OCI-LY3 (cell line): Measurements from ENCODE around the gene DPYSL3.
"Not testable (repeated sequence)": the region's sequence is repeated elsewhere in the genome, so short reads cannot be mapped to it uniquely, and the experiment has no call there.

Experiments used
- H2AFZ ChIP-seq: fragments of 200-600, 300-600 bp; shearing (Covaris generic); 2 replicates; pipeline ENCODE4 v1.6.0; 2014; ENCODE audit warnings: antibody characterized with exemption, low read depth, low read length
- H3K27ac ChIP-seq: fragments of 200-600, 300-600 bp; sonication (generic); 2 replicates; pipeline ENCODE4 v1.5.1; 2014; ENCODE audit warnings: mild to moderate bottlenecking, low read length, moderate library complexity, mixed read lengths
- H3K27me3 ChIP-seq: fragments of 200-600, 300-600 bp; sonication (generic); 2 replicates; pipeline ENCODE4 v1.6.1; 2014; ENCODE audit warnings: low read depth, low read length, mixed read lengths
- H3K36me3 ChIP-seq: fragments of 200-600, 300-600 bp; sonication (generic); replicated peaks from 2 replicates; pipeline ENCODE3; 2014; ENCODE audit warnings: low read depth, low read length, mixed read lengths
- H3K4me1 ChIP-seq: fragments of 300-600, 200-600 bp; sonication (generic); 2 replicates; pipeline ENCODE4 v1.6.1; 2014; ENCODE audit warnings: low read length, mixed read lengths
- H3K4me2 ChIP-seq: fragments of 200-600, 300-600 bp; sonication (generic); 2 replicates; pipeline ENCODE4 v1.6.1; 2014; ENCODE audit warnings: low read length, mixed read lengths
- H3K4me3 ChIP-seq: fragments of 300-600, 200-600 bp; sonication (generic); 2 replicates; pipeline ENCODE4 v1.5.1; 2014; ENCODE audit warnings: antibody characterized with exemption, mild to moderate bottlenecking, low read length, moderate library complexity
- H3K79me2 ChIP-seq: fragments of 300-600, 200-600 bp; shearing (Covaris generic); 2 replicates; pipeline ENCODE4 v1.6.1; 2014; ENCODE audit warnings: mild to moderate bottlenecking, low read length, mixed read lengths
- H3K9ac ChIP-seq: fragments of 300-600, 200-600 bp; shearing (Covaris generic); 2 replicates; pipeline ENCODE4 v1.6.0; 2014; ENCODE audit warnings: mild to moderate bottlenecking, low read length, moderate library complexity
- H3K9me3 ChIP-seq: fragments of 200-600, 300-600 bp; shearing (Covaris generic); 2 replicates; pipeline ENCODE4 v1.6.1; 2014; ENCODE audit warnings: low read length, mixed read lengths; ENCODE audit not compliant: insufficient read depth
- H4K20me1 ChIP-seq: fragments of 200-600, 300-600 bp; sonication (generic); 2 replicates; pipeline ENCODE4 v1.6.1; 2016; ENCODE audit warnings: low read length, mixed read lengths; ENCODE audit not compliant: insufficient read depth
- CTCF ChIP-seq: fragments of 200-600, 300-600 bp; sonication (generic); IDR thresholded peaks from 2 replicates; pipeline ENCODE4 v1.5.1; 2014; ENCODE audit warnings: antibody characterized with exemption, low read length, low read depth
- EZH2phosphoT487 ChIP-seq: fragments of 200-600 bp; shearing (Covaris generic); IDR thresholded peaks from 2 replicates; pipeline ENCODE4 v1.6.1; 2018; ENCODE audit warnings: antibody characterized with exemption, mixed run types, low read depth

DPYSL3 gene

GRCh38 chr5:147372191-147372590 is 137.7 kb downstream of the DPYSL3 start:
- H3K4me3 ChIP-seq: no peak overlapping the region
- no peaks in the 10 kb centered on the region for H4K20me1 ChIP-seq
- no peaks in the 10 kb centered on the region for H3K36me3 ChIP-seq
- H3K79me2 ChIP-seq: no peaks in the 10 kb centered on the region
- no peak for TF ChIP-seq EZH2phosphoT487
- no peak for TF ChIP-seq CTCF
- no peaks in the 10 kb centered on the region for H3K9me3 ChIP-seq
- no peak overlapping the region for H3K4me2 ChIP-seq
- H3K27me3 ChIP-seq: no peaks in the 10 kb centered on the region
- H3K27ac ChIP-seq: no peak overlapping the region
- H2AFZ ChIP-seq: no peak overlapping the region
- H3K4me1 ChIP-seq: peaks cover 17% of the 10 kb centered on the region
- no peak overlapping the region for H3K9ac ChIP-seq

GRCh38 chr5:147371290-147371689 is 138.6 kb downstream of the DPYSL3 start:
- H3K27ac ChIP-seq: no peak overlapping the region
- peaks cover 17% of the 10 kb centered on the region for H3K4me1 ChIP-seq
- H4K20me1 ChIP-seq: no peaks in the 10 kb centered on the region
- no peak overlapping the region for H2AFZ ChIP-seq
- H3K27me3 ChIP-seq: no peaks in the 10 kb centered on the region
- H3K4me2 ChIP-seq: no peak overlapping the region
- H3K79me2 ChIP-seq: no peaks in the 10 kb centered on the region
- H3K36me3 ChIP-seq: no peaks in the 10 kb centered on the region
- TF ChIP-seq CTCF (no peak), EZH2phosphoT487 (no peak)
- H3K9ac ChIP-seq: no peak overlapping the region
- H3K9me3 ChIP-seq: no peaks in the 10 kb centered on the region
- H3K4me3 ChIP-seq: no peak overlapping the region

GRCh38 chr5:147369742-147370374 is 140.0 kb downstream of the DPYSL3 start:
- TF ChIP-seq EZH2phosphoT487 (no peak), CTCF (peak; percentile 38)
- no peaks in the 10 kb centered on the region for H3K79me2 ChIP-seq

GRCh38 chr5:147367381-147367780 is 142.5 kb downstream of the DPYSL3 start:
- not testable (repeated sequence) for H3K27me3 ChIP-seq, H3K27ac ChIP-seq, H3K4me2 ChIP-seq, H3K9ac ChIP-seq, H2AFZ ChIP-seq, H3K36me3 ChIP-seq, H4K20me1 ChIP-seq, H3K4me1 ChIP-seq, H3K4me3 ChIP-seq, H3K9me3 ChIP-seq, H3K79me2 ChIP-seq

More at GRCh38 chr5:147369742-147370374, 140.0 kb downstream of the DPYSL3 start:
- H2AFZ ChIP-seq: no peak overlapping the region
- H3K4me1 ChIP-seq: peaks cover 14% of the 10 kb centered on the region
- no peaks in the 10 kb centered on the region for H4K20me1 ChIP-seq
- no peak overlapping the region for H3K9ac ChIP-seq
- H3K27ac ChIP-seq: no peak overlapping the region
- no peaks in the 10 kb centered on the region for H3K36me3 ChIP-seq
- no peak overlapping the region for H3K4me3 ChIP-seq
- no peaks in the 10 kb centered on the region for H3K27me3 ChIP-seq
- H3K9me3 ChIP-seq: no peaks in the 10 kb centered on the region
- no peak overlapping the region for H3K4me2 ChIP-seq
